HT1080 (cell line): ENCODE results near the gene SLCO4C1. TPM values are rescaled to one million over a fixed set of nuclear protein-coding genes. Genes with fewer than 3 reads are reported as not detected.
"Not testable (repeated sequence)": the region's sequence is repeated elsewhere in the genome, so short reads cannot be mapped to it uniquely, and the experiment has no call there.

Experiments used
- DNase-seq: peaks from one replicate; pipeline ENCODE4 v3.0.0-alpha.2; 2015; ENCODE audit warnings: low read depth
- polyA plus RNA-seq, 2 experiments: library from polyadenylated mRNA; depleted of rRNA; stranded (reverse); fragments of >200 nt; gene quantifications; 2 replicates each; pipeline ENCODE4 v1.2.3, GENCODE V29; 2015
- total RNA-seq: library from RNA; depleted of rRNA; stranded (reverse); fragments of >200 nt; shearing (Covaris generic); gene quantifications from 2 replicates; pipeline ENCODE4 v1.2.3, GENCODE V29; 2014; rRNA removed

The SLCO4C1 gene, protein sequence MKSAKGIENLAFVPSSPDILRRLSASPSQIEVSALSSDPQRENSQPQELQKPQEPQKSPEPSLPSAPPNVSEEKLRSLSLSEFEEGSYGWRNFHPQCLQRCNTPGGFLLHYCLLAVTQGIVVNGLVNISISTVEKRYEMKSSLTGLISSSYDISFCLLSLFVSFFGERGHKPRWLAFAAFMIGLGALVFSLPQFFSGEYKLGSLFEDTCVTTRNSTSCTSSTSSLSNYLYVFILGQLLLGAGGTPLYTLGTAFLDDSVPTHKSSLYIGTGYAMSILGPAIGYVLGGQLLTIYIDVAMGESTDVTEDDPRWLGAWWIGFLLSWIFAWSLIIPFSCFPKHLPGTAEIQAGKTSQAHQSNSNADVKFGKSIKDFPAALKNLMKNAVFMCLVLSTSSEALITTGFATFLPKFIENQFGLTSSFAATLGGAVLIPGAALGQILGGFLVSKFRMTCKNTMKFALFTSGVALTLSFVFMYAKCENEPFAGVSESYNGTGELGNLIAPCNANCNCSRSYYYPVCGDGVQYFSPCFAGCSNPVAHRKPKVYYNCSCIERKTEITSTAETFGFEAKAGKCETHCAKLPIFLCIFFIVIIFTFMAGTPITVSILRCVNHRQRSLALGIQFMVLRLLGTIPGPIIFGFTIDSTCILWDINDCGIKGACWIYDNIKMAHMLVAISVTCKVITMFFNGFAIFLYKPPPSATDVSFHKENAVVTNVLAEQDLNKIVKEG
- total RNA-seq = 0.02 TPM in 1 of 2 replicates, not detected in the other
- polyA plus RNA-seq (2015; cell fraction: cytosol; rRNA removed) = 0.05 and 0.06 TPM in 2 replicates
- 0.02 and 0.05 TPM in 2 replicates for polyA plus RNA-seq (2015; cell fraction: nucleus; rRNA removed)

DNA sequence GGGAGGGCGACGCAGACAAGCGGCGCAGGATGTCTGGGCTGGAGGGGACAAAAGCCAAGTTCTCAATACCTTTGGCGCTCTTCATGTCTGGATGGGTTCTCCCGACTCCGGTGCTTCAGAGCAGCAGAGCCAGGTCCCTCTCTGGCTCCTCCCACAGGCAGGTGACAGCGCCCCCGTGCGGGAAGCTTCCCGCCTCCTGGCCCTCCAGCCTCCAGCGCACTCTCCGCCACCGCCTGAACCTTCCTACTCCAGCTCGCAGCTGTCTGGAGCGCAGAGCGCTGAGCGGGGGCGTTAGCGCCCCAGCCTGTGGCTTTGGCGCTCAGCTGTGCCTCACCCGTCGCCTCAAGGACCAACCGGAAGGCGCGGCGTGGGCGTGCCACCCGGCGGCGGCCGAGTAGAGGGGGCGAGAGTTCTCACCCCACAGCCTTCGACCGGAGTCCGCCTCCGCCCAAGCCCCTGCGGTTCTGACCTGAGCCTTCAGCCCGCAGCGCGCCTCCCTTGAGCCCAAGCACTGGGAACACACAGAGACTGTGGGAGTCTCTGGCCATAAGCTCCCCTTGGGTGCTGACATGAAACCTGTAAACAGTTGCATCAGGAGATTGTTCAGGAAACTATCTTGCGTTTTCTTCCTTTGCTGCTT, at the start of gene SLCO4C1:
Gene SLCO4C1 (minus strand): TSS at position 107 of the 640 bp plus-strand sequence. CDS start 22 bp downstream, at position 85.
- DNase-seq = peak; percentile 47

DNA sequence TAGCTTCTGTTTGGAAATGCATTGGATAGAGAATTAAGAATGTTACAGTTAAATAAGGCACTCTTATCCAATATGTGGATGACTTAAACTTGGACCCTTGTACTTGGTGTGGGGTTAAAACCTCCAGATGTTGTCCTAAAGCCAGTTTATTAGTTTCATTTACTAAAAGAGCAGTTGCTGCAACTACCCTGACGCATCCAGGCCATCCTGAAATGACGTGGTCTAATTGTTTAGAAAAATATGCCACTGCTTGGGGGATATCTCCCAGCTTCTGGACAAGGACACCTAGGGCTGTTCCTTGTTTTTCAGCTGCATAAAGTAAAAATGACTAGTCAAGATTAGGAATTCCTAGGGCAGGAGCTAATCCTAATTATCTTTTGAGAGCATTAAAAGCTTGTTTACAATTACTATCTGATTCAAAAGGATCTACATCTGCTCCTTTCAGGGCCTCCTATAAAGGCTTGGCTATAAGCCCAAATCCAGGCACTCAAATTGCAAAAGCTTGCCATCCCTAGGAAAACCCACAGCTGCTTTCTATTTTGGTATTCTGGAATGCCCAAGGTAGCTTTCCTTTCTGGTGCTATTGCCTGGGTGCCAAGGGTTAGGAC, 45.7 kb upstream of the SLCO4C1 start:
- no peak for DNase-seq

DNA sequence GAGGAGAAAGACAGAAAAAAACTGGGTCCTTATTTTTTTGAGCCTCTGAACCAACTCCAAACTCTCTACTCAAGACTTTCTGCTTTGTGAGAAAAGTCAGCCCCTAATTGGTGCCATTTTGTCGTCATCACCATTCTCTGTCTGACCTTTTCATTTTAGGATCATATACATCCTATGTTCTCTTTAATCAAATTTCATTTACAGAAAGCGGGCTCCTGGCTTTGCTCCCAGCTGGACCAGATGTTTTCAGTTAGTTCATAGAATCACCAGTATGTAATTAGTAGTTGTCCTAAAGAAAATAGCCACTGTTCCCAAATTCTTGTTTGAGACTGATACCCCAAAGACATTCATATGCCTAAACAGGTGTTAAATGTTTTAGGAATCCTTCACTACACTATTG, 28.6 kb upstream of the SLCO4C1 start:
- no peak for DNase-seq

DNA sequence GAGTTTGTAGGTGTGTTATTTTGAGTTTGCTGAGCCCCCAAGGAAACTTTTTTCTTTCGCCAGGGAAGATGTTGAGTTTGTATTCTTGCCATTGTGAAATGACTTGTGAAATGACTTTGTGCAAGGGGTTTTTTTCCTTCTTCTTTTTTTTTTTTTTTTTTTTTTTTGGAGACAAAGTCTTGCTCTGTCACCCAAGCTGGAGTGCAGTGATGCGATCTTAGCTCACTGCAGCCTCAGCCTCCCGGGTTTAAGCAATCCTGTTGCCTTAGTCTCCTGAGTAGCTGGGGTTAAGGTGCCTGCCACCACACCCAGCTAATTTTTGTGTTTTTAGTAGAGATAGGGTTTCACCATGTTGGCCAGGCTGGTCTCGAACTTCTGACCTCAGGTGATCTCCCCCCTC, 22.7 kb upstream of the SLCO4C1 start:
- not testable (repeated sequence) for DNase-seq

DNA sequence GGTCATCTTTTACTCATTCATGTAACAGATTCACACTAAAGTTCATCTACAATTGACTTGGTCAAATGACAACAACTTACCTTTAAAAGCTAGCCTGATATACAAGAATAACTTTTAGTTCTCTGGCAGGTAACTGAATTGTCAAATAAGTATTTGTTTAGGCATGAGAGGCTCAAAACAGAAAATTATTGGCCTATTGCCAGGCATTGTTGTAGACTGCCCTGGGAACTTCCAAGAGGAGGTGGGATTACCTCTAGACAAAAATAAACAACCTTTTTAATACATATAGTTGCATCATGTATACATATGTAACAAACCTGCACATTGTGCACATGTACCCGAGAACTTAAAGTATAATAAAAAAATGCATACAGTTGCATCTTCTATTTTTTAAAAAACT, 18.2 kb upstream of the SLCO4C1 start:
- no peak for DNase-seq

DNA sequence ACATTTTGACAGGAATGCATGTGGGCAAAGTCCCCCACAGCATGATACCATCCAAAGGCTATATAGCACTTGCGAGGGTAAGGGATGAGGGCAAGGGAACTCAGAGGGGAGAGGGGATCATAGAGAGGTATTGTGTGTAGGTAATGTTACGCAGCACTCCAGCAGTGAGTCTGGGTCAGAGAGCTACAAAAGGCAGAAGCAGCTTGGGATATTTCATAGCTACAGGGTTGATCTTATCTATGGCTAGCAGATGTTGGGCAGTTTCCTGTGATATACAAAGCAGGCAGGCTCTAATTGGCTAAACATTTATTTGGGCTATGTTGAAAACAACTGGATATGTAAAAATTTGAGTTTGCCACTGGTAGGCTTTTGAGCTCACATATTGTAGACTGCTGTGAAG, 17.8 kb upstream of the SLCO4C1 start:
- DNase-seq = no peak

DNA sequence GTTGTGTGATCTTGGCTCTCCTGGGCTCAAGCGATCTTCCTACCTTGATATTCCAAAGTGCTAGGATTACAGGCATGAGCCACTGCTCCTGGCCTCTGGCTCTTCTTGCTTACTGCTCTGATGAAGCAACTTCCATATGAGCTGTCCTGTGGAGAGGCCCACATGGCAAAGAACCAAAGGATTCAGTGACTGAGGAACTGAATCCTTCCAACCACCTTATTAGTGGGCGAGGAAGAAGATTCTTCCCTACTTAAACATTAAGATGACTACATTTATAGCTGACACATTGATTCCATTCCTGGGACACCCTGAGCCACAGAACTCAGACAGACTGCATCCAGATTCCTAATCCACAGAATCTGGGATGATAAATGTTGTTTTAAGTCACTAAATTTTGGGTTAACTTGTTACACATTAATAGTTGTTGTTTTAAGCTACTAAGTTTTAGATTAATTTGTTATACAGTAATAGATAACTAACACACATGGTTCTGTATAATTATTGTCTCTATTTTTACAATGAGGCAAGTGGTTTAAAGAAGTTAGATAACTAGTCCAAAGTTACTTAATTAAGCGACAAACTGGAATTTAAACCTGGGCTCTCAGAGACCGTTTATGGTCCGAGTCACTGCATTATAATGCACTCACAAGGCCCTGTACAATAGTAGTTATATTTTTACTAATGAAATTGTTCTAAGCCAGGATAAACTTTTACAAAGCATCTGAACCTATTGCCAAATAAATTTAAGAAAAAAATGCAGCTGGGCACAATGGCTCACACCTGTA, 16.7 kb upstream of the SLCO4C1 start:
- peak; percentile 41 for DNase-seq

DNA sequence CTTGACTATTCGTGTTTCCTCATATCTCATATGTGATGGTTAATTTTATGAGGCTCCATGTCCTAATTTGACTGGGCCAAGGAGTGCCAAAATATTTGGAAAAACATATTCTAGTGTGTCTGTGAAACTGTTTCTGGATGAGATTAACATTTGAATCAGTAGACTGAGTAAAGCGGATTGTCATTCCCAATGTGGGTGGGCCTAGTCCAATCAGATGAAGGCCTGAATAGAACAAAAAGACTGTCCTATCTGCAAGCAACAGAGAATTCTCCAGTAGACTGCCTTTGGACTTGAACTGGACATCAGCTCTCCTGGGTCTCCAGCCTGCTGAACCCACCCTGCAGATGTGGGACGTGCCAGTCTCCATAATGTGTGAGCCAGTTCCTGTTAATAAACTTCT, 13.5 kb upstream of the SLCO4C1 start:
- no peak for DNase-seq

DNA sequence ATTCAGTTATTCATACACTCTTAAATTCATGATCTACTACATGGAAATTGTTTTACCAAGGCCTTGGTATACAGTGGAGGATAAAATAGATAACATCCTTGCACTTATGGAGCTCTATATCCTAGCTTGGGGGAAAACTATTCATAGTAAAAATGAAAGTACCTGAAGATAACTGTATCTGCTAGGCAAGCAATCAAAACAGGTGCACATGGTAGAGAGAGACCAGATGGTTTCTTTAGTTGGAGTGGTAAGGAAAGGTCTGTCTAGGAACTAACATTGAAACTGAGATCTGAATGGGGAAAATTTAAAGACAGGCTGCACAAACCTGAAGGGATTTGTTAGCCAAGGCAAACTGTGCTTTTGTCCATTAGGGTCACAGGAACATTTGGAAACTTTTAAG, 11.1 kb upstream of the SLCO4C1 start:
- no peak for DNase-seq

DNA sequence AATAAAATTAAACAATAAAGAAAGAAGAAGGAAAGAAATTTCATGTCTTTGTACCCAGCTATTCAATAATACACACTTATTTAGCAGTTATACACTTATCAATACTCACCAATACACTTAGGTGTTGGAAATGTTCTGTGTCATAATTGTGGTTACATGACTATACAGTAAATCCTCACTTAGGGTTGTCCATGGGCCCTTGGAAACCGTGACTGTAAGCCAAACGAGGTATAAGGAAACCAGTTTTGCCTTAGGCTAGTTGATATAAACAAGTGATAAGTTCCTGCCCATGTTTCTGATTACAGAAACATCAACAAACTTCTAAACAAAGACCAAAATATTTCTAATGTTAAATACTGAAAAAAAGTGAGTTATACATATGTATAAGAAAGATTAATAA, 10.0 kb upstream of the SLCO4C1 start:
- no peak for DNase-seq

DNA sequence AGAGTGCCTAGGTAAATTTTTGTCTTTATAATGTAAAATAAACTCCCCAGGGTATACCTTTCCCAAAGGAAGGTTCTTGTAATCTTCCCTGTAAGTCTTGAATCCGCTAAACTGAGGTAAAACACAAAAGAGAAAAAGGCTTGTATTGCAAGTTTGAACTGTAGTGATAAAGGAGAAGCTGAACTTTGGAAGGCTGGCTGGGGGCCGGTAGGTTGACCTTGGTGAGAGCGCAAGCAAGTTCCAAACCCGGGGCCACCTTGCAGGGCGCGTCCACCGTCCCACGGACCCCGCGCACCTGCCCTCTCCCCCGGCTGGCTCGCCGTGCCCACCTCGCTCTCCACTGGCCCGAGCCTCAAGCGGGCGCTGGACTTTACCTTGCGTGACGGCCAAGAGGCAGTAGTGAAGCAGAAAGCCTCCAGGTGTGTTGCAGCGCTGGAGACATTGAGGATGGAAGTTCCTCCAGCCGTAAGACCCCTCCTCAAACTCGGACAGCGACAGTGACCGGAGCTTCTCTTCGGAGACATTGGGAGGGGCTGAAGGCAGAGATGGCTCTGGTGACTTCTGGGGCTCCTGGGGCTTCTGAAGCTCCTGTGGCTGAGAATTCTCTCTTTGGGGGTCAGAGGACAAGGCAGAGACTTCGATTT, 428 bp downstream of the SLCO4C1 start:
- no peak for DNase-seq

DNA sequence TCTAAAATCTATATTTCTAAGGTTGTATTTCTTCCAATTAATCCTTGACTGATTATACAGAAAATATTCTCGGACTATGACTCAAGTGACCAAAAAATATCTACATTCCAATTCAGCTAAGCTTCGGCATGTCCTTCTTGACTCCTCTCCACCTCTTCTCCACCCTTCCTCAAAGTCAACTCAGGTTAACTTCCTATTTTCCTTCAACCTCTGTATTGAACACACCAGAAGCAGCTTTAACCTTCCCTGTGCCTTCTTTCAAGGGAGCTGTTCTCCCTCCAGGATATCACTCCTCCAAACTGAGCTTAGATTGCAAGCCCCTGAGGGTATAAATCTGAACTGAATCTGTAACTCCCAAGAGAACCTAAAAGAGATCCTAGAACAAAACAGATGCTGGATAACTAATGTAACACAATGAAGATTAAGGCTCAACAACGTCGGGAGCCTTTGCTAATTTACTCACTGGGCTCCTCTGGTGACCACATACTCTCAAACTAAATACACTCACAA, 1.1 kb downstream of the SLCO4C1 start:
- DNase-seq = no peak

DNA sequence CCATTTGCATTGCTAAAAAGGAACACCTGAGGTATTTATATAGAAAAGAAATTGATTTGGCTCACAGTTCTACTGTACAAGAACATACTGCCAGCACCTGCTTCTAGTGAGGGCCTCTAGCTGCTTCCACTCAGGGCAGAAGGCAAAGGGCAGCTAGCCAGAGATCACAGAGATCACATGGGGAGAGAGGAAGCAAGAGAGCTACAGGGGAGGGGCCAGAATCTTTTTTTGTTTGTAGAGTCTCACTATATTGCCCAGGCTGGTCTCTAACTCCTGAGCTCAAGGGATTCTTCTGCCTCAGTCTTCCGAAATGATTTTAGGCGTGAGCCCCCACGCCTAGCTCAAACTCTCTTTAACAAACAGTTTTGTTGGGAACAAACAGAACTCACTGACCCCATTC, 6.1 kb downstream of the SLCO4C1 start:
- DNase-seq = no peak

DNA sequence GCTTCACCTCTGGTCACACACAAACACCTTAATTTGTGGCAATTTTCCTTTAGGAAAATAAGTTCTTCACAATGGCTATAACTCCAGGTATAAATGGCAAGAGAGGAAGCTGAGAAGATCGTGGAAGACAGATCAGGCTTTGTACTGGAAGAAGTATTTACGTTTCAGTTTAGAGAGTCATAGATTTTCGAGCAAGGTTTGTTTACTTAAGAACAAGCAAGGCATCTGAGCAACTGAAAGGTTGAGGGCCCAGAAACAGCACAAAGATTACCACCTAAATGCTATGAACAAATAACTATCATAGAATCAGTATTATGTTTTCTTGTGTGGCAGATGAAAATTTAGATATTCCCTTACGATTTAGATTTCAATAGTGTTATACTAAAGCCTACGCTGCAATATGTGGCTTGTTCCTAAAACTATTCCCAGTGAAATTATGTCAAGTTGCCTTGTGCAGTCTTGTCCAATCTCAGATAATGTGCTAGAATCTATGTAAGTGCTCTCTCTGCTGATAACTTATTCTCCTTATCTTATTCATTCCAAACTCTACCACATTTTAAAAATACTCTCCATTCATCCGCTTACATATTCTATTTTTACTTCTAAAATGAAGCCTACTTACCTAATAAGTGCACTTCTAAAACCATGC, 6.7 kb downstream of the SLCO4C1 start:
- DNase-seq = no peak

DNA sequence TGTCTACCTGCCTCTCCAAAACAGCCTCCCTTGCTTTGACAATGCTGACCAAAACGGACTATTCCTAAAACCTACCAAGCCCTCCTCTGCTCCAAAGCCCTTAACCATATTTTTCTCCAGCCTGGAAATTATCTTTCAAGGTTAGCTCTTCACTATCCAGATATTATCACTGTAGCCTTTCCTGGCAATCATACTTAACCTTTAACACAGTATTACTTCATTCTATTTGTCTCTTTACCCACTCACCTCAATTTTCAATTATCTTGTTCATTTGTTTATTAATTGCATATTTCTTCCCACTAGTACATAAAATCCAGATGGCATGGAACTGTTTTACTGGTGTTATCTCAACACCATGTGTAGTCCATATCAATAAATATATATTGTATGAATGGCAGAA, 7.5 kb downstream of the SLCO4C1 start:
- no peak for DNase-seq

DNA sequence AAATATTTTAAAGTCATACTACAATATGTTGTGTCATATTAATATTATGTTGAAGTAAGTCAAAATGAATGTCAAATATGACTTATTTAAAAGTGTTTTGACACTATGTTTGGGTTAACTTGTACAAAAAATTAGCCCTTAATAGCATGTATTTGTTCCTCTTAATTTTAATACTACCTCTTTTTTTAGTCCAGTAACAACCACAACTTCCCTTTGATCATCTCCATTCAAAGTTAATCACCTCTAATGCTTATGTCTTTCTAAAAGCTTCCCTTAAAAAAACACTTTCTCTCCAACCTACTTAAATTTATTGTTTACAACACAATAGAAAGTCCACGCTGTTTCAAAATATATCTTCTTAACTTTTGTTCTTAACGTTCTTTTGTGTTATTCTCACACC, 9.6 kb downstream of the SLCO4C1 start:
- no peak for DNase-seq

DNA sequence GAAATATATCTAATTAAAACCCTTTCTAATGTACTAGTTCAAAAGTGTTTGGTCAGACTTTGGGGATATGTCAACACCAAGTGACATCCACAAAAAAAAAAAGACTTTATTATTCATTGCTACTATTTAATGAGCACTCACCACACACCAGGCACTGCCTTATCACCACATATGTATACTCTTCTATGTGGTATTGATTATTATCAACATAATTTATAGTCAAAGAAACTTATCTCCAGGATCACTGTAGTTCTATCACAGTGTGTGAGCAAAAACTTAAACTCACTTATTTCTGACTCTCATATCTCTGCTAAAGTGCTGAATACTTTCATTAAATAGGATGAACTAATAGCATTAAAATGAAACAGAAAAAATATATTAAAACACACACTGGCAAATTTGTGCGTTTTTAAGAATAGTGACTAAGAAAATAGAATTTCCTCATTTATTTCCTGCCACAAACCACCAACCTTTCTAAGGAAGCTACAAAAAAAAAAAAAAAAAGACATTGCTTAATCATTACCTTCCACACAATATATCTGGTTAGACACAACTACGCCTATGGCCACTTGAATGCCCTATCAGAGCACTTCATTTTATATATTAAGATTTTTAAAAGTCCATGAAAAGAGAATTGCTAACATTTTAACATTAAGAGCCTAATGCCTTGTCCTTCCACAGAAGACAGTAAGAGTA, 12.8 kb downstream of the SLCO4C1 start:
- DNase-seq = peak; percentile 33

DNA sequence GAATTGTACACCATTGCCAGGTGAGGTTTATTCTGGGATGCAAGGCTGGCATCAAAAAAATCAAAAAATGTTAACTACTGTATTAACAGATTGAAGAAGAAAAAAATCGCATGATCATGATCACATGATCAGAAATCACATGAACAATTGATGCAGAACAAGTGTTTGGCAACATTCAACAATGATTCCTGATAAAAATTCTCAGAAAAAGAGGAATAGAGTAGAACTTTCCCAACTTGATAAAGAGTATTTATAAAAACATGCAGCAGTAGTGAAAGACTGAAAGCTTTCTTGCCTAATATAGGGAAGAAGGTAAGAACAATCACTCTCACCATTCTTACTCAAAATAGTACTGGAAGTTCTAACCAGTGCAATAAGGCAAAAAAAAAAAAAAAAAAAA, 16.4 kb downstream of the SLCO4C1 start:
- DNase-seq = no peak

DNA sequence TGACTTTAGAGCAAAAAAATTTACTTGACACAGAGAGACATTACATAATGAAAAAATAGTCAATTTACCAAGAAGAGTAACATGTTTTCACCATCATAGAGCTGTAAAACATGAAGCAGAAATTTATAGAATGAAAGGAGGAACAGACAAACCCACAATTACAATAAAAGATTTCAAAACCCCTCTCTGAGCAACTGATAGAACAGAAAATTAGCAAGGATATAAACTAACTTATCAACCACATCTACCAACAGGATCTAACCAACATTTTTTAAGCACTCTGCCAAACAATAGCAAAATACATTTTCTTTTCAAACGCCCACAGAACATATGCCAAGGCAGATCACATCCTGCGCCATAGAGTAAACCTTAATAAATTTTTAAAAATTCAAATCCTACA, 17.9 kb downstream of the SLCO4C1 start:
- DNase-seq = no peak
